GM12874 (cell line): ENCODE measurements around the gene ZNF417.

Source experiments
- TF ChIP-seq, protein P1 (sequence below): IDR thresholded peaks from 2 replicates; pipeline ENCODE4 v1.5.1; 2011; ENCODE audit warnings: low read depth, mild to moderate bottlenecking, control low read depth, low read length, moderate library complexity; ENCODE audit not compliant: insufficient read depth

ZNF417 gene

DNA sequence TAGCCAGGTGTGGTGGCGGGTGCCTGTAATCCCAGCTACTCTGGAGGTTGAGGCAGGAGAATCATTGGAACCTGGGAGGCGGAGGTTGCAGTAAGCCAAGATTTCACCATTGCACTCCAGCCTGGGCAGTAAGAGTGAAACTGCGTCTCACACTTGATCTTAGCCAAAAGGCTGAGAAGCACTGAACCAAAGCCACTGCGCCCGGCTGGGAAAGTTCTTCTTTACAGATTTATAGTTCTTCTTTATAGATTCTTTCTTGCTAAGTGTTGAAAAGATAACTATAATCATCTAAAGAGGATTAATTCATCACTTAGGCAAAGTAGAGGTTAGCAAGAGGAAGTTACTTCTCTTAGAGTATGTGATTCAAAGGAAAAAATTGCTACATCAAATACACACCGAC lies 11.1 kb downstream of the ZNF417 start:
- TF ChIP-seq, protein P1, sequence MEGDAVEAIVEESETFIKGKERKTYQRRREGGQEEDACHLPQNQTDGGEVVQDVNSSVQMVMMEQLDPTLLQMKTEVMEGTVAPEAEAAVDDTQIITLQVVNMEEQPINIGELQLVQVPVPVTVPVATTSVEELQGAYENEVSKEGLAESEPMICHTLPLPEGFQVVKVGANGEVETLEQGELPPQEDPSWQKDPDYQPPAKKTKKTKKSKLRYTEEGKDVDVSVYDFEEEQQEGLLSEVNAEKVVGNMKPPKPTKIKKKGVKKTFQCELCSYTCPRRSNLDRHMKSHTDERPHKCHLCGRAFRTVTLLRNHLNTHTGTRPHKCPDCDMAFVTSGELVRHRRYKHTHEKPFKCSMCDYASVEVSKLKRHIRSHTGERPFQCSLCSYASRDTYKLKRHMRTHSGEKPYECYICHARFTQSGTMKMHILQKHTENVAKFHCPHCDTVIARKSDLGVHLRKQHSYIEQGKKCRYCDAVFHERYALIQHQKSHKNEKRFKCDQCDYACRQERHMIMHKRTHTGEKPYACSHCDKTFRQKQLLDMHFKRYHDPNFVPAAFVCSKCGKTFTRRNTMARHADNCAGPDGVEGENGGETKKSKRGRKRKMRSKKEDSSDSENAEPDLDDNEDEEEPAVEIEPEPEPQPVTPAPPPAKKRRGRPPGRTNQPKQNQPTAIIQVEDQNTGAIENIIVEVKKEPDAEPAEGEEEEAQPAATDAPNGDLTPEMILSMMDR = no peak

DNA sequence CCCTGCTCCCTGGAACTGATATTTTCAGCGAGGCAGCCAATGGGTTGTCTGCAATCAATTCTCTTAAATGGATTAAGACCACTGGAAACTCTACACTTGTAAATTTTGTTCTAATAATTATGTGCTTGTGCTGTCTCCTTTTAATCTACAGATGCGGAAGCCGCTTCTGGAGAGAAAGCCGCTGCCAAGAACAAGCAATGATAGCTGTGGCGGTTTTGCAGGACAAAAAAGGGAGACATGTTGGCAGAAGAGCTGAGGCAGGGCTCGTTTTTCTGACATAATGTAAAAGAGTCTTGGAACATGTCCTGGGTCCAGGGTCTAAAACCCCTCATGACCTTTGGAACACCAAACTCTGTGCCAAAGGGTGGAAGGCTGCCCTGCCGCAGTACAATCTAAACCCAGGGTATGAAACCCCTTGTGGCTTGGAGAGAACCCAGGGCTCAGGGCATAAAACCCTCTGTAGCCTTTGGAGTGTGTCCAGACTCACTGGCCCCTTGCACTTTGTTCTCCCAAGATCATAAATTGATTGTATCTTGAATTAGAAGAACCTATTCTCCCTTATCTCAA lies 12.7 kb downstream of the ZNF417 start:
- TF ChIP-seq, protein P1 = no peak

DNA sequence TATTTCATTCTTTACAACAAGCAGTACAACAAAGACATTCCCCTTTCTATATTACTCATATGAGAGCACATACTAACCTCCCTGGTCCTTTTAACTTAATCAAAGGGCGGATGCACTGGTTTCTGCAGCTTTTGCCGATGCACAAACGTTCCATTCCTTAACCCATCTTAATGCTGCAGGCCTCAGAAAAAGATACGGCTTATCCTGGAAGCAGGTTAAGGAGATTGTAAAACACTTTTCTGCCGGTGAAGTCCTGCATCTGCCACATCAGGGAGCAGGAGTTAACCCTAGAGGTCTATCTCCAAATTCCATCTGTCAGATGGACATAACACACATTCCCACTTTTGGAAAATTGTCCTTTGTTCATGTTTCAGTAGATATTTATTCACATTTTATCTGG lies 16.1 kb downstream of the ZNF417 start:
- TF ChIP-seq, protein P1 = no peak

DNA sequence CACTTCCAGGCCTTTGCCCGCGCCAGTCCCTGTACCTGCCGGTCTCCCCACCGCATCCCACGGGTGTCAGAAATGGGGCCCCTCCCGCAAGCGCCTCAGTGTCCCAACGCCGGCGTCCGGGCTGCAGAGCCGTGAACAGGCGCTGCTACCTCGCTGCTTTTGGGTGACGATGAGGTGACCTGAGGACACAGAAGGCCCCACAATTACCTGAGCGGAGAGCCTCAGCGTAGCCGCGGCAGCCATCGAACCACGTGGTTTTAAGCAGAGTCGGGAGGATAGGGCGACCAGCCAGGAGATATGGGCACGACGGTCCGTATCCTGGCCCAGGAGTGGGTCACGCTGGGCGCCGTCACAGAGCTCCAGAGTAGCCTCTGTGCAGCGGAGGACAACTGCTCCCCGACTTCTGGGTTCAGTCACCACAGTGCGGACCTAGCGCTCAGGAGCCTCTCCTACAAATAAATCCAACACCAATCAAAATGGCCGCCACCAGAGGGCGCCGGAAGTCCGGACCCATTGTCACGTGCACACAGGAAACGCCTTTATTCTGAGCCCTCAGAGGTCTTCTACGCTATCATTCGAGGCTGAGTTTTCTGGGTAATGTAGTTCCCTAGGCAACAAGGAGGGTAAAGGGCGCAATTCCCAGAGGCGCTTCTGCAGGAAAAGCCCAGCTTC lies 27.7 kb downstream of the ZNF417 start, which contains the start of gene ZNF814:
Gene ZNF814 (minus strand): TSS at position 478 of the 672 bp plus-strand sequence. CDS start 235 bp downstream, at position 243.
- TF ChIP-seq, protein P1 = no peak

DNA sequence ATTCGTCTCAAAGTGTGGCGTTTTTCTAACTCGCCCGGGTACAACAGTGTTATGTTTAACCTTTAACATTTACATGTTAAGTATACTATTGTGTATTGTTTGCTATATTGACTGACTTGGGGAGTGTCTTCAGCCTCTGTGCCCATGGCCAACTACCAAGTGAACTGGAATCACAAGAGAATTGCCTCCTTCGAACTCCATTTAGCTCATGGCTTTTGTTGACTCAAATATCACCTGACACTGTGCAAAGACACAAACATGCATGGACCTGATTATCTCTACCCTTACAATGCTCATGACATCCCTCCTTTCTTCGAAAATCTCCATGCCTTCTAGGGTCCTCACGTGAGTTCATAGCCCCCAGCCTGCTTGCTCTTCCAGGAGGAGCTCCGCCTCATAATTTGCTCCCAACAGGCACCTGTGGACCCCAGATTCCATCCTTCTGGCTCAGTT lies 28.3 kb downstream of the ZNF417 start:
- TF ChIP-seq, protein P1 = no peak

DNA sequence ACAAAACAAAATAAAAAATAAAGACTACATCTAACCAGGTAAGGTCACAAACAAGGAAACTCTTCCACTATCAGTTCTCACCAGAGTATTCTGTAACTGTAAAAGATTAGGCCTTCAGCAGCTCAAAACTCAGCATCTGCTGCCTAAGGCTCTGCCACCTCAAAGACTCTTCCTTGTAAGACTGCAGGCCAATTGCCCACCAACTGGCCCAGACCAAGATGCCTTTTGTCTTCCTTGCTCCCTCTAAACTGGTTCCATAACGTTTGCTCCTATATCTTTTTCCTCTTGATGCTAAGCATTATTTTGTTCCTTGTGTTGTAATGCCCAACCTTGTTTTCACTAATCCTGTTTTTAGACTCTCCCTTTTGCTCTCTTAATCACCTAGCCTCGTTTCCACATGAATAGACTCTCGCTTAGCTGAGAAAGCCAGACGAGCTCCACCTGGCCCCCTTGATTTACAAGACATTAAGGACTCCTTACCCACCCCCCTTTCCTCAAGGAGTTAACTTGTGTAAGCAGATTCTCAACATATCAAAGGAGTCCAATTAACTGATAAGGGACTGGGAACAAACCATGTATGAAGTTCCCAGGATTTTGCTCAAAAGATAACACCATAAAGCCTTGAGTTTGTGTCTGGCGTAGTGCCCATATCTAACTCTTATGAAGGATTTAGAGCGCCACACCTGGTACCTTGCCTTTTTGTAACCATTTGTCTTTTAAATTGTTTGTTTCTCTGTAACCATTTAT lies 29.0 kb downstream of the ZNF417 start:
- TF ChIP-seq, protein P1 = no peak

DNA sequence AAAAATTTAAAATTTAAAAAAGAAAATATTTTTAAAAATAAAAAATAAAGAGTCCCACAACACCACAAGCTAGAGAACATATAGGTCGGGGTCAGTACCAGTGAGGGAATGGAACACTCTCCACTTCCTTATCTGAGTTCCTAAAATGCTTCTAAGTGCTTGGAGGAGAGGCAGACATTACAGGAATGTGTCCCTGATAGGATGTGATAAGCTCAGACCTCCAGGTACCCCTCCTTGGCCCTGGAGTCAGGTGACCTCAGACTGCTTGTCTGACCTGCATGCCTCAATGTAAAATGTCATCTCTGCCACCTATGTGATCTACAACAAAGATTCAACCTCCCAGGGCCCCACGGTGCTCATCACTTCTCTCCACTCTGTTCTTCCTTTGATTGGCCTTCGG lies 30.3 kb downstream of the ZNF417 start:
- TF ChIP-seq, protein P1 = no peak
